Mesenchymal stem cell (in vitro differentiated cells and primary cell): ENCODE data around the gene CFTR.

Experiments used
- DNase-seq: peaks from one replicate; pipeline ENCODE4 v3.0.0-alpha.2; 2013
- H2AFZ ChIP-seq: one replicate; pipeline ENCODE4 v1.6.1; 2013; ENCODE audit warnings: low read depth, mild to moderate bottlenecking, control low read depth, inconsistent platforms, low read length, moderate library complexity
- H2AK5ac ChIP-seq: 2 replicates; pipeline ENCODE4 v1.6.1; 2013; ENCODE audit warnings: low read length, moderate library complexity, mild to moderate bottlenecking, inconsistent platforms; ENCODE audit not compliant: severe bottlenecking
- H2BK120ac ChIP-seq: one replicate; pipeline ENCODE4 v1.6.1; 2013; ENCODE audit warnings: low read depth, mild to moderate bottlenecking, inconsistent platforms, low read length, moderate library complexity
- H2BK12ac ChIP-seq, 2 experiments: one replicate each; pipeline ENCODE4 v1.6.1; 2013; ENCODE audit warnings: inconsistent platforms in 2 of 2, low read length in 2 of 2, mild to moderate bottlenecking in 2 of 2, moderate library complexity in 2 of 2, control low read depth in 1 of 2
- H2BK15ac ChIP-seq: one replicate; pipeline ENCODE4 v1.6.1; 2013; ENCODE audit warnings: mild to moderate bottlenecking, low read depth, inconsistent platforms; ENCODE audit not compliant: poor library complexity, severe bottlenecking
- H2BK5ac ChIP-seq: 2 replicates; pipeline ENCODE4 v1.6.1; 2013; ENCODE audit warnings: low read depth, mild to moderate bottlenecking, low read length, control low read depth, inconsistent platforms; ENCODE audit not compliant: poor library complexity, severe bottlenecking
- H3K14ac ChIP-seq, 2 experiments: one replicate each; pipeline ENCODE4 v1.6.1; 2013; ENCODE audit warnings: inconsistent platforms in 2 of 2, low read length in 2 of 2, control low read depth in 1 of 2, mild to moderate bottlenecking in 1 of 2, moderate library complexity in 1 of 2
- H3K18ac ChIP-seq, 2 experiments: one replicate each; pipeline ENCODE4 v1.6.1; 2013; ENCODE audit warnings: inconsistent platforms in 2 of 2, low read length in 2 of 2, control low read depth in 1 of 2, low read depth in 1 of 2, mild to moderate bottlenecking in 1 of 2
- H3K23ac ChIP-seq, 2 experiments: one replicate each; pipeline ENCODE4 v1.6.1; 2013; ENCODE audit warnings: inconsistent platforms in 2 of 2, low read length in 2 of 2, mild to moderate bottlenecking in 2 of 2, moderate library complexity in 2 of 2, control low read depth in 1 of 2
- H3K27ac ChIP-seq: 2 replicates; pipeline ENCODE4 v1.5.1; 2013; ENCODE audit warnings: mild to moderate bottlenecking, moderate library complexity, low read length, control low read depth, inconsistent platforms; ENCODE audit not compliant: poor library complexity, severe bottlenecking
- H3K27me3 ChIP-seq, 2 experiments: 2 replicates each; pipeline versions ENCODE4 v1.6.1 to v1.7.0; 2013; ENCODE audit warnings: low read length in 2 of 2, mild to moderate bottlenecking in 2 of 2, moderate library complexity in 2 of 2, control low read depth in 1 of 2, inconsistent platforms in 1 of 2; ENCODE audit not compliant: control insufficient read depth in 1 of 2, insufficient read depth in 1 of 2
- H3K36me3 ChIP-seq, 2 experiments: 2 replicates each; pipeline versions ENCODE4 v1.6.1 to v1.7.0; 2013; ENCODE audit warnings: low read length in 2 of 2, control low read depth in 1 of 2, inconsistent platforms in 1 of 2, low read depth in 1 of 2, mild to moderate bottlenecking in 1 of 2; ENCODE audit not compliant: insufficient read depth in 2 of 2, control insufficient read depth in 1 of 2
- H3K4ac ChIP-seq, 2 experiments: one replicate each; pipeline ENCODE4 v1.6.1; 2013; ENCODE audit warnings: inconsistent platforms in 2 of 2, low read length in 2 of 2, mild to moderate bottlenecking in 2 of 2, moderate library complexity in 2 of 2, control low read depth in 1 of 2, low read depth in 1 of 2
- H3K4me1 ChIP-seq: 2 replicates; pipeline ENCODE4 v1.6.1; 2013; ENCODE audit warnings: low read depth, low read length, control low read depth; ENCODE audit not compliant: control insufficient read depth, insufficient read depth
- H3K4me2 ChIP-seq: 2 replicates; pipeline ENCODE4 v1.6.1; 2013; ENCODE audit warnings: low read length, mild to moderate bottlenecking, inconsistent platforms; ENCODE audit not compliant: poor library complexity, severe bottlenecking
- H3K4me3 ChIP-seq, 2 experiments: 2 replicates each; pipeline versions ENCODE4 v1.5.1 to v1.7.0; 2013; ENCODE audit warnings: low read length in 2 of 2, mild to moderate bottlenecking in 2 of 2, control low read depth in 1 of 2, low read depth in 1 of 2; ENCODE audit not compliant: insufficient read depth in 1 of 2
- H3K79me1 ChIP-seq: replicated peaks from 2 replicates; pipeline ENCODE4 v1.6.1; 2013; ENCODE audit warnings: mild to moderate bottlenecking, control low read depth, low read length, inconsistent platforms; ENCODE audit not compliant: poor library complexity, severe bottlenecking
- H3K9ac ChIP-seq: 2 replicates; pipeline ENCODE4 v1.7.0; 2013; ENCODE audit warnings: mild to moderate bottlenecking, low read length, moderate library complexity
- H3K9me3 ChIP-seq: 2 replicates; pipeline ENCODE4 v1.7.0; 2013; ENCODE audit warnings: mild to moderate bottlenecking, low read length; ENCODE audit not compliant: control insufficient read depth
- H4K8ac ChIP-seq: one replicate; pipeline ENCODE4 v1.6.1; 2013; ENCODE audit warnings: inconsistent platforms, mild to moderate bottlenecking, low read length, moderate library complexity
- H4K91ac ChIP-seq: one replicate; pipeline ENCODE4 v1.6.1; 2013; ENCODE audit warnings: mild to moderate bottlenecking, low read length, inconsistent platforms
- WGBS: methylation state at CpG from one replicate; pipeline ENCODE4 v1.1.7; 2013; ENCODE audit warnings: mixed read lengths; 5-methylcytosine and 5-hydroxymethylcytosine counted together

CFTR gene

GRCh38 chr7:117659531-117660011, 179.7 kb downstream of the CFTR start:
- no peaks in the 10 kb centered on the region for H3K4me1 ChIP-seq
- H3K27ac ChIP-seq: no peak overlapping the region
- H3K4me3 ChIP-seq: no peak overlapping the region
- DNase-seq: no peak
- H2BK120ac ChIP-seq: no peak overlapping the region
- no peak overlapping the region for H3K9ac ChIP-seq
- no peak overlapping the region for H2AFZ ChIP-seq
- no peak overlapping the region for H2BK15ac ChIP-seq
- H3K9me3 ChIP-seq: no peaks in the 10 kb centered on the region
- H4K8ac ChIP-seq: no peak overlapping the region
- H3K27me3 ChIP-seq: no peaks in the 10 kb centered on the region
- no peak overlapping the region for H3K23ac ChIP-seq
- H3K14ac ChIP-seq: no peak overlapping the region
- H3K4ac ChIP-seq: no peak overlapping the region
- H2AK5ac ChIP-seq: no peak overlapping the region
- no peak overlapping the region for H4K91ac ChIP-seq
- H3K79me1 ChIP-seq: no peaks in the 10 kb centered on the region
- no peaks in the 10 kb centered on the region for H3K36me3 ChIP-seq
- H3K4me2 ChIP-seq: no peak overlapping the region
- no peak overlapping the region for H2BK5ac ChIP-seq
- H2BK12ac ChIP-seq: peak overlapping the region in 1 of 2 experiments; percentile 63
- peak overlapping the region in 1 of 2 experiments; percentile 48 for H3K18ac ChIP-seq

- Histone ChIP-seq H2BK120ac (no peak overlapping the region), H3K4me2 (no peak overlapping the region), H2BK12ac (peak overlapping the region in 1 of 2 experiments; percentile 78), H3K18ac (no peak overlapping the region), H2BK5ac (no peak overlapping the region), H3K27me3 (no peaks in the 10 kb centered on the region), H3K9me3 (no peaks in the 10 kb centered on the region), H3K4ac (peak overlapping the region; percentile 5 to 16), H3K27ac (no peak overlapping the region), H2AFZ (no peak overlapping the region), H4K91ac (no peak overlapping the region), H3K14ac (no peak overlapping the region), H3K9ac (no peak overlapping the region), H2BK15ac (no peak overlapping the region), H3K23ac (no peak overlapping the region), H4K8ac (no peak overlapping the region), H3K79me1 (no peaks in the 10 kb centered on the region), H3K4me3 (no peak overlapping the region), H3K4me1 (peaks cover 1% of the 10 kb centered on the region), H3K36me3 (no peaks in the 10 kb centered on the region), H2AK5ac (no peak overlapping the region)
- DNase-seq: no peak
- WGBS: 95% methylated on average over 2 of the region's 2 CpGs
Observed at GRCh38 chr7:117661328-117661727, 181.5 kb downstream of the CFTR start.

- H3K23ac ChIP-seq: no peak overlapping the region
- no peak overlapping the region for H4K8ac ChIP-seq
- H3K27ac ChIP-seq: no peak overlapping the region
- H2AFZ ChIP-seq: no peak overlapping the region
- H3K4me2 ChIP-seq: no peak overlapping the region
- H2BK120ac ChIP-seq: no peak overlapping the region
- H2BK5ac ChIP-seq: no peak overlapping the region
- no peaks in the 10 kb centered on the region for H3K36me3 ChIP-seq
- no peak overlapping the region for H4K91ac ChIP-seq
- DNase-seq: no peak
- no peak overlapping the region for H2AK5ac ChIP-seq
- H3K4ac ChIP-seq: no peak overlapping the region
- 95% methylated on average over 3 of the region's 3 CpGs for WGBS
- no peak overlapping the region for H3K18ac ChIP-seq
- no peak overlapping the region for H3K4me3 ChIP-seq
- H3K27me3 ChIP-seq: no peaks in the 10 kb centered on the region
- peaks cover 4% of the 10 kb centered on the region for H3K4me1 ChIP-seq
- H3K79me1 ChIP-seq: no peaks in the 10 kb centered on the region
- H3K9me3 ChIP-seq: no peaks in the 10 kb centered on the region
- no peak overlapping the region for H2BK12ac ChIP-seq
- H3K9ac ChIP-seq: no peak overlapping the region
- no peak overlapping the region for H2BK15ac ChIP-seq
- H3K14ac ChIP-seq: no peak overlapping the region
Observed at GRCh38 chr7:117664047-117664446, 184.2 kb downstream of the CFTR start.

GRCh38 chr7:117665368-117665767, 185.5 kb downstream of the CFTR start:
- Histone ChIP-seq H3K27ac (no peak overlapping the region), H3K23ac (no peak overlapping the region)

More at GRCh38 chr7:117665368-117665767, 185.5 kb downstream of the CFTR start:
- H4K8ac ChIP-seq: no peak overlapping the region
- H4K91ac ChIP-seq: no peak overlapping the region
- no peak overlapping the region for H3K18ac ChIP-seq
- no peak overlapping the region for H3K4me3 ChIP-seq
- H3K4ac ChIP-seq: no peak overlapping the region
- H2BK5ac ChIP-seq: no peak overlapping the region
- H2AK5ac ChIP-seq: no peak overlapping the region
- no peak overlapping the region for H2BK12ac ChIP-seq
- no peak for DNase-seq
- no peak overlapping the region for H2AFZ ChIP-seq
- H2BK15ac ChIP-seq: no peak overlapping the region
- H3K9ac ChIP-seq: no peak overlapping the region
- no peaks in the 10 kb centered on the region for H3K27me3 ChIP-seq
- no peaks in the 10 kb centered on the region for H3K9me3 ChIP-seq
- H3K4me1 ChIP-seq: peaks cover 4% of the 10 kb centered on the region
- H3K36me3 ChIP-seq: no peaks in the 10 kb centered on the region
- no peaks in the 10 kb centered on the region for H3K79me1 ChIP-seq
- H2BK120ac ChIP-seq: no peak overlapping the region
- no peak overlapping the region for H3K4me2 ChIP-seq
- no peak overlapping the region for H3K14ac ChIP-seq
